22Rv1 (cell line): ENCODE data around the gene TNFSF13B.

ENCODE experiments used
- ZFX ChIP-seq: fragments of 450-650 bp; IDR thresholded peaks from 2 replicates; pipeline ENCODE4 v1.6.1; 2017; ENCODE audit warnings: antibody characterized with exemption, borderline replicate concordance
- TF ChIP-seq, protein P1 (sequence below): fragments of 450-650 bp; IDR thresholded peaks from 2 replicates; pipeline ENCODE4 v1.5.1; 2017; ENCODE audit warnings: mild to moderate bottlenecking

DNA sequence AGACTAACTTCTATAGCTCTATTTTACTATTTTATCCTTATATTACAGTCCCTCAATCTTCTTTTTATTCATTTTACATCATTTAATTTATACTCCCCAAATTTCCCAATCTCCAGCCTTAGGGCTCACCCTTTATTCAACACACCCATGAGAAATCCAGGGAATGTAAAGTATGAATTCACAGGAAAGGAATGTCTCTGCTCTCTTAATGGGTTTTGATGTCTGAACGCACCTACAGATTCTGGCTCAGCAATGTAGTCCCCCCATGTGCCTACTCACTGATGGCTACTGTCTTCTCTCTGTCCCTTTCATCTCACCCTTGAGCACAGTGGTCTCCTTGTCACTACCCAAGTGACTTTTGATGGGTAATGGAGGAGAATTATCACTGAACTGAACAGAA is 32.8 kb downstream of the TNFSF13B start:
- TF ChIP-seq, protein P1, sequence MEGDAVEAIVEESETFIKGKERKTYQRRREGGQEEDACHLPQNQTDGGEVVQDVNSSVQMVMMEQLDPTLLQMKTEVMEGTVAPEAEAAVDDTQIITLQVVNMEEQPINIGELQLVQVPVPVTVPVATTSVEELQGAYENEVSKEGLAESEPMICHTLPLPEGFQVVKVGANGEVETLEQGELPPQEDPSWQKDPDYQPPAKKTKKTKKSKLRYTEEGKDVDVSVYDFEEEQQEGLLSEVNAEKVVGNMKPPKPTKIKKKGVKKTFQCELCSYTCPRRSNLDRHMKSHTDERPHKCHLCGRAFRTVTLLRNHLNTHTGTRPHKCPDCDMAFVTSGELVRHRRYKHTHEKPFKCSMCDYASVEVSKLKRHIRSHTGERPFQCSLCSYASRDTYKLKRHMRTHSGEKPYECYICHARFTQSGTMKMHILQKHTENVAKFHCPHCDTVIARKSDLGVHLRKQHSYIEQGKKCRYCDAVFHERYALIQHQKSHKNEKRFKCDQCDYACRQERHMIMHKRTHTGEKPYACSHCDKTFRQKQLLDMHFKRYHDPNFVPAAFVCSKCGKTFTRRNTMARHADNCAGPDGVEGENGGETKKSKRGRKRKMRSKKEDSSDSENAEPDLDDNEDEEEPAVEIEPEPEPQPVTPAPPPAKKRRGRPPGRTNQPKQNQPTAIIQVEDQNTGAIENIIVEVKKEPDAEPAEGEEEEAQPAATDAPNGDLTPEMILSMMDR: no peak
- TF ChIP-seq ZFX: no peak
